ENCODE results near the gene CALR.
"Not testable (repeated sequence)": the region's sequence is repeated elsewhere in the genome, so short reads cannot be mapped to it uniquely, and the experiment has no call there.

Gene CALR

GRCh38 chr19:12907166-12907565, 31.2 kb upstream of the CALR start:
- TF ChIP-seq CTCF (IDR thresholded peaks at IDR 0.05; ENCODE audit: low read depth, low read length), result no peak

GRCh38 chr19:12912571-12912970, 25.8 kb upstream of the CALR start:
- no peak for DNase-seq (ENCODE audit: extremely low read depth, low read depth)
- TF ChIP-seq CTCF (IDR thresholded peaks at IDR 0.05; ENCODE audit: low read depth, low read length), result no peak

More at GRCh38 chr19:12907166-12907565, 31.2 kb upstream of the CALR start:
- no peak for DNase-seq (ENCODE audit: extremely low read depth, low read depth)

GRCh38 chr19:12913011-12913561, 25.3 kb upstream of the CALR start:
- TF ChIP-seq CTCF (IDR thresholded peaks at IDR 0.05; ENCODE audit: low read depth, low read length), result no peak
- no peak for DNase-seq (ENCODE audit: extremely low read depth, low read depth)

GRCh38 chr19:12913851-12914690, 24.3 kb upstream of the CALR start:
- DNase-seq (ENCODE audit: extremely low read depth, low read depth), result no peak
- no peak for TF ChIP-seq CTCF (IDR thresholded peaks at IDR 0.05; ENCODE audit: low read depth, low read length)

- DNase-seq (ENCODE audit: extremely low read depth, low read depth), result not testable (repeated sequence)
Measured at GRCh38 chr19:12915860-12916259, 22.5 kb upstream of the CALR start.

GRCh38 chr19:12918253-12918652, 20.2 kb upstream of the CALR start:
- no peak for TF ChIP-seq CTCF (IDR thresholded peaks at IDR 0.05; ENCODE audit: low read depth, low read length)
- DNase-seq (ENCODE audit: extremely low read depth, low read depth), result no peak

GRCh38 chr19:12921047-12921446, 17.4 kb upstream of the CALR start:
- DNase-seq (ENCODE audit: extremely low read depth, low read depth), result no peak
- TF ChIP-seq CTCF (IDR thresholded peaks at IDR 0.05; ENCODE audit: low read depth, low read length), result no peak
